HepG2 (cell line): ENCODE measurements around the gene ZNF771. TPM values are rescaled to one million over a fixed set of nuclear protein-coding genes. Genes with fewer than 3 reads are reported as not detected.
"Not testable (repeated sequence)": the region's sequence is repeated elsewhere in the genome, so short reads cannot be mapped to it uniquely, and the experiment has no call there.

Experiments
- CEBPG ChIP-seq: IDR thresholded peaks from 2 replicates; pipeline ENCODE4 v1.6.1; 2016
- LCORL ChIP-seq, 2 experiments: fragments of 450-650 bp in 1 of 2; sonication (generic) in 1 of 2; formaldehyde crosslinking in 1 of 2; IDR thresholded peaks; 2 replicates each; pipeline versions ENCODE4 v1.5.0 to v1.6.1; 2017 to 2020; ENCODE audit warnings: antibody characterized with exemption in 1 of 2, missing genetic modification reagents in 1 of 2
- NR2F6 ChIP-seq, 2 experiments: IDR thresholded peaks; 2 replicates each; pipeline ENCODE4 v1.6.1; 2016; ENCODE audit warnings: antibody characterized with exemption in 1 of 2, mild to moderate bottlenecking in 1 of 2
- PAXIP1 ChIP-seq: sonication (generic); formaldehyde crosslinking; conservative IDR thresholded peaks from 2 replicates; pipeline ENCODE4 v1.4.0; 2020; ENCODE audit warnings: mild to moderate bottlenecking, missing genetic modification reagents, moderate library complexity
- PHF21A ChIP-seq: sonication (generic); formaldehyde crosslinking; IDR thresholded peaks from 2 replicates; pipeline ENCODE4 v1.5.0; 2020; ENCODE audit warnings: mild to moderate bottlenecking, missing genetic modification reagents
- SALL1 ChIP-seq: sonication (generic); formaldehyde crosslinking; IDR thresholded peaks from 2 replicates; pipeline ENCODE4 v1.8.0; 2022; ENCODE audit warnings: mild to moderate bottlenecking, missing genetic modification reagents
- TBX2 ChIP-seq: sonication (generic); formaldehyde crosslinking; IDR thresholded peaks from 2 replicates; pipeline ENCODE4 v1.5.0; 2020; ENCODE audit warnings: missing genetic modification reagents, mild to moderate bottlenecking, borderline replicate concordance
- ZMYM3 ChIP-seq: sonication (generic); formaldehyde crosslinking; IDR thresholded peaks from 2 replicates; pipeline ENCODE4 v1.5.1; 2020; ENCODE audit warnings: mild to moderate bottlenecking, missing genetic modification reagents
- ZNF547 ChIP-seq: sonication (generic); formaldehyde crosslinking; IDR thresholded peaks from 2 replicates; pipeline ENCODE4 v1.5.1; 2020; ENCODE audit warnings: mild to moderate bottlenecking, missing genetic modification reagents
- ZNF580 ChIP-seq: IDR thresholded peaks from 2 replicates; pipeline ENCODE4 v1.6.1; 2016; ENCODE audit warnings: low read depth, borderline replicate concordance
- ZNF605 ChIP-seq: sonication (generic); formaldehyde crosslinking; IDR thresholded peaks from 2 replicates; pipeline ENCODE4 v1.8.0; 2022; ENCODE audit warnings: mild to moderate bottlenecking, missing genetic modification reagents
- ZNF687 ChIP-seq: sonication (generic); formaldehyde crosslinking; IDR thresholded peaks from 2 replicates; pipeline ENCODE4 v1.5.1; 2020; ENCODE audit warnings: mild to moderate bottlenecking, missing genetic modification reagents, moderate library complexity
- ZNF770 ChIP-seq: sonication (generic); formaldehyde crosslinking; IDR thresholded peaks from 2 replicates; pipeline ENCODE4 v1.5.0; 2020; ENCODE audit warnings: mild to moderate bottlenecking, missing genetic modification reagents
- ZNF792 ChIP-seq: IDR thresholded peaks from 2 replicates; pipeline ENCODE4 v1.6.1; 2016
- polyA plus RNA-seq, 8 experiments: library from polyadenylated mRNA; depleted of rRNA in 3 of 8; stranded (reverse) in 7 of 8; unstranded in 1 of 8; fragments of >200 nt; fragmentation: Illumina TruSeq in 4 of 8; extraction: Trizol in 4 of 8; gene quantifications; 2 replicates each; pipeline versions ENCODE4 v1.2.1 to v1.2.3, GENCODE V29; 2011 to 2016; ENCODE audit warnings: low read depth in 4 of 8, missing spikeins in 1 of 8, mixed read lengths in 1 of 8; ENCODE audit not compliant: insufficient read depth in 1 of 8
- total RNA-seq, 5 experiments: library from RNA; depleted of rRNA; stranded (reverse); fragments of >200 nt; fragmentation: Illumina TruSeq; extraction: Trizol; gene quantifications; 2 replicates each; pipeline ENCODE4 v1.2.3, GENCODE V29; 2016; ENCODE audit warnings: low read depth in 1 of 5

Gene ZNF771
- total and polyA plus RNA-seq, 2 of the 13 experiments (the other 11 are each of a cell fraction or from before 2014, with no cell fraction given): 5.0 to 11.8 TPM

- TF ChIP-seq ZMYM3 (CRISPR knock-in tag) (peak; percentile 87), ZNF547 (0 out of 2 replicates have a peak, but pooled peaks have one; percentile 33), LCORL (CRISPR knock-in tag; IDR thresholded peaks at IDR 0.05) (0 out of 2 replicates have a peak, but pooled peaks have one; percentile 43), PHF21A (CRISPR knock-in tag) (0 out of 2 replicates have a peak, but pooled peaks have one; percentile 47), SALL1 (0 out of 2 replicates have a peak, but pooled peaks have one; percentile 49), ZNF605 (CRISPR knock-in tag) (peak; percentile 22; the same call in 1 of the 2 replicates), NR2F6 (IDR thresholded peaks at IDR 0.05) (peak; percentile 12; the same call in 1 of the 2 replicates), NR2F6 (CRISPR knock-in tag; IDR thresholded peaks at IDR 0.05) (peak; percentile 50; the same call in 1 of the 2 replicates), ZNF792 (peak; percentile 27; the same call in 1 of the 2 replicates), ZNF687 (CRISPR knock-in tag) (peak; percentile 57), TBX2 (0 out of 2 replicates have a peak, but pooled peaks have one; percentile 5), ZNF770 (CRISPR knock-in tag) (peak; percentile 99), CEBPG (CRISPR knock-in tag) (0 out of 2 replicates have a peak, but pooled peaks have one; percentile 29), ZNF580 (0 out of 2 replicates have a peak, but pooled peaks have one; percentile 18), PAXIP1 (CRISPR knock-in tag) (peak; percentile 62)
- not testable (repeated sequence) for TF ChIP-seq LCORL (IDR thresholded peaks at IDR 0.05)
These were observed 45.5 kb downstream of the ZNF771 start (continued) for GRCh38 chr16:30452709-30453580.
